ENCODE results near the gene TIMP4. TPM values are rescaled to one million over a fixed set of nuclear protein-coding genes. Genes with fewer than 3 reads are reported as not detected.
A peak's percentile ranks its signal among the peaks of the same experiment; 100 is the strongest.

Gene TIMP4
- total and polyA plus RNA-seq, 11 donors, result 3.0 to 57.9 (median 18.6) TPM

- intact Hi-C loops (cut with DNase I), result no loop called here
- ATAC-seq (no peak), DNase-seq (no peak)
- H3K4me1 ChIP-seq, result peaks cover 0 to 36% (median 2%) of the 10 kb centered on the region in 12 donors
- TF ChIP-seq CTCF (IDR thresholded peaks at IDR 0.05) (no peak), POLR2A (IDR thresholded peaks at IDR 0.05) (no peak)
- no peaks in the 10 kb centered on the region for H3K9me3 ChIP-seq
- no peaks in the 10 kb centered on the region for H3K36me3 ChIP-seq
- H3K27ac ChIP-seq, result no peak overlapping the region
- no peak overlapping the region for H3K4me3 ChIP-seq
- H3K27me3 ChIP-seq, result no peaks in the 10 kb centered on the region
These were observed 38.8 kb upstream of the TIMP4 start for GRCh38 chr3:12197475-12197874.

- 82 to 96% (median 90%) methylated on average over 3 of the region's 3 CpGs for WGBS, 4 donors
- no peak overlapping the region for H3K27ac ChIP-seq
- H3K4me3 ChIP-seq, result no peak overlapping the region
- no peak for TF ChIP-seq CTCF (IDR thresholded peaks at IDR 0.05)
- no peak for TF ChIP-seq POLR2A (IDR thresholded peaks at IDR 0.05)
- no peaks in the 10 kb centered on the region for H3K9me3 ChIP-seq
- H3K4me1 ChIP-seq, result peaks cover 0 to 36% (median 2%) of the 10 kb centered on the region in 12 donors
- no peaks in the 10 kb centered on the region for H3K27me3 ChIP-seq
- ATAC-seq, result no peak
- H3K36me3 ChIP-seq, result no peaks in the 10 kb centered on the region
- intact Hi-C loops (cut with DNase I), result no loop called here
- no peak for DNase-seq
These were observed 38.0 kb upstream of the TIMP4 start for GRCh38 chr3:12196684-12197083.

GRCh38 chr3:12195231-12195630 lies 36.5 kb upstream of the TIMP4 start:
- Histone ChIP-seq H3K9me3 (no peaks in the 10 kb centered on the region), H3K4me3 (no peak overlapping the region), H3K27me3 (no peaks in the 10 kb centered on the region), H3K36me3 (no peaks in the 10 kb centered on the region), H3K4me1 (peaks cover 0 to 48% (median 2%) of the 10 kb centered on the region in 12 donors), H3K27ac (no peak overlapping the region)
- no peak for ATAC-seq
- 79 to 87% (median 82%) methylated on average over 4 of the region's 4 CpGs for WGBS, 4 donors
- no peak for TF ChIP-seq CTCF (IDR thresholded peaks at IDR 0.05)
- TF ChIP-seq POLR2A (IDR thresholded peaks at IDR 0.05), result no peak
- no peak for DNase-seq
- intact Hi-C loops (cut with DNase I), result no loop called here

GRCh38 chr3:12194669-12195161 lies 36.0 kb upstream of the TIMP4 start:
- Histone ChIP-seq H3K4me1 (peaks cover 0 to 53% (median 2%) of the 10 kb centered on the region in 12 donors), H3K4me3 (no peak overlapping the region), H3K36me3 (no peaks in the 10 kb centered on the region), H3K9me3 (no peaks in the 10 kb centered on the region), H3K27ac (peak overlapping the region in 1 of 12 donors; percentile 34), H3K27me3 (no peaks in the 10 kb centered on the region)
- ATAC-seq (peak in 1 of 4 donors; percentile 34), DNase-seq (no peak)
- TF ChIP-seq CTCF (IDR thresholded peaks at IDR 0.05) (no peak), POLR2A (IDR thresholded peaks at IDR 0.05) (no peak)
- 85 to 96% (median 86%) methylated on average over 3 of the region's 3 CpGs for WGBS, 4 donors
- intact Hi-C loops (cut with DNase I), result no loop called here
